ENCODE results near the gene TULP4.

The TULP4 gene

GRCh38 chr6:158488065-158488464 lies 175.8 kb downstream of the TULP4 start:
- H2BK12ac ChIP-seq (ENCODE audit: low read length in 2 of 2), result no peak overlapping the region
- H2BK120ac ChIP-seq (ENCODE audit: low read depth, low read length), result no peak overlapping the region
- peaks cover 7% of the 10 kb centered on the region for H3K4me1 ChIP-seq (ENCODE audit: control insufficient read depth, insufficient read depth, low read depth, low read length)
- no peak overlapping the region for H2AFZ ChIP-seq (ENCODE audit: low read depth, low read length)
- no peak overlapping the region for H3K4ac ChIP-seq (ENCODE audit: low read depth in 1 of 2, low read length in 2 of 2)
- no peak overlapping the region for H4K8ac ChIP-seq (ENCODE audit: low read length)
- 31% methylated on average over 4 of the region's 4 CpGs for WGBS
- H3K4me2 ChIP-seq (ENCODE audit: low read length, poor library complexity, severe bottlenecking), result no peak overlapping the region
- H3K9me3 ChIP-seq (ENCODE audit: control insufficient read depth, low read length), result no peaks in the 10 kb centered on the region
- no peak overlapping the region for H3K4me3 ChIP-seq (ENCODE audit: insufficient read depth in 1 of 2, low read depth in 1 of 2, low read length in 2 of 2)
- H3K14ac ChIP-seq (ENCODE audit: low read length in 2 of 2), result no peak overlapping the region
- peaks cover 5% of the 10 kb centered on the region for H3K79me1 ChIP-seq (replicated peaks; ENCODE audit: low read length, poor library complexity, severe bottlenecking)
- peak overlapping the region; percentile 39 for H3K9ac ChIP-seq (ENCODE audit: low read length)
- no peak overlapping the region for H3K23ac ChIP-seq (ENCODE audit: low read length in 2 of 2)
- H2BK15ac ChIP-seq (ENCODE audit: low read depth, poor library complexity, severe bottlenecking), result no peak overlapping the region
- peak; percentile 87 for DNase-seq
- no peaks in the 10 kb centered on the region for H3K27me3 ChIP-seq (ENCODE audit: control insufficient read depth in 1 of 2, insufficient read depth in 1 of 2, low read length in 2 of 2)
- no peak overlapping the region for H4K91ac ChIP-seq (ENCODE audit: low read length)
- no peak overlapping the region for H2BK5ac ChIP-seq (ENCODE audit: low read depth, low read length, poor library complexity, severe bottlenecking)
- no peak overlapping the region for H2AK5ac ChIP-seq (ENCODE audit: low read length, severe bottlenecking)
- no peak overlapping the region for H3K18ac ChIP-seq (ENCODE audit: low read depth in 1 of 2, low read length in 2 of 2)
- peaks cover 12 to 20% of the 10 kb centered on the region in 2 experiments for H3K36me3 ChIP-seq (ENCODE audit: control insufficient read depth in 1 of 2, insufficient read depth in 2 of 2, low read depth in 1 of 2, low read length in 2 of 2)
- H3K27ac ChIP-seq (ENCODE audit: low read length, poor library complexity, severe bottlenecking), result peak overlapping the region; percentile 60

GRCh38 chr6:158489441-158489840 lies 177.2 kb downstream of the TULP4 start:
- Histone ChIP-seq H3K4me1 (ENCODE audit: control insufficient read depth, insufficient read depth, low read depth, low read length) (peaks cover 7% of the 10 kb centered on the region), H3K79me1 (replicated peaks; ENCODE audit: low read length, poor library complexity, severe bottlenecking) (peaks cover 2% of the 10 kb centered on the region), H3K4me2 (ENCODE audit: low read length, poor library complexity, severe bottlenecking) (no peak overlapping the region), H4K8ac (ENCODE audit: low read length) (no peak overlapping the region), H3K27ac (ENCODE audit: low read length, poor library complexity, severe bottlenecking) (no peak overlapping the region), H3K14ac (ENCODE audit: low read length in 2 of 2) (no peak overlapping the region), H2BK15ac (ENCODE audit: low read depth, poor library complexity, severe bottlenecking) (no peak overlapping the region), H2BK12ac (ENCODE audit: low read length in 2 of 2) (no peak overlapping the region), H2AK5ac (ENCODE audit: low read length, severe bottlenecking) (no peak overlapping the region), H2BK120ac (ENCODE audit: low read depth, low read length) (no peak overlapping the region), H4K91ac (ENCODE audit: low read length) (no peak overlapping the region), H3K27me3 (ENCODE audit: control insufficient read depth in 1 of 2, insufficient read depth in 1 of 2, low read length in 2 of 2) (no peaks in the 10 kb centered on the region), H3K4me3 (ENCODE audit: insufficient read depth in 1 of 2, low read depth in 1 of 2, low read length in 2 of 2) (no peak overlapping the region), H2AFZ (ENCODE audit: low read depth, low read length) (no peak overlapping the region), H2BK5ac (ENCODE audit: low read depth, low read length, poor library complexity, severe bottlenecking) (no peak overlapping the region), H3K36me3 (ENCODE audit: control insufficient read depth in 1 of 2, insufficient read depth in 2 of 2, low read depth in 1 of 2, low read length in 2 of 2) (peaks cover 18 to 30% of the 10 kb centered on the region in 2 experiments), H3K23ac (ENCODE audit: low read length in 2 of 2) (no peak overlapping the region), H3K4ac (ENCODE audit: low read depth in 1 of 2, low read length in 2 of 2) (no peak overlapping the region), H3K18ac (ENCODE audit: low read depth in 1 of 2, low read length in 2 of 2) (no peak overlapping the region), H3K9me3 (ENCODE audit: control insufficient read depth, low read length) (no peaks in the 10 kb centered on the region), H3K9ac (ENCODE audit: low read length) (no peak overlapping the region)
- WGBS, result 92% methylated on average over 4 of the region's 4 CpGs
- no peak for DNase-seq

GRCh38 chr6:158492881-158493280 lies 180.6 kb downstream of the TULP4 start:
- Histone ChIP-seq H3K4ac (ENCODE audit: low read depth in 1 of 2, low read length in 2 of 2) (no peak overlapping the region), H4K91ac (ENCODE audit: low read length) (no peak overlapping the region), H3K4me2 (ENCODE audit: low read length, poor library complexity, severe bottlenecking) (no peak overlapping the region), H2AFZ (ENCODE audit: low read depth, low read length) (no peak overlapping the region), H3K27ac (ENCODE audit: low read length, poor library complexity, severe bottlenecking) (no peak overlapping the region), H2BK12ac (ENCODE audit: low read length in 2 of 2) (no peak overlapping the region), H3K9me3 (ENCODE audit: control insufficient read depth, low read length) (no peaks in the 10 kb centered on the region), H3K14ac (ENCODE audit: low read length in 2 of 2) (no peak overlapping the region), H2BK120ac (ENCODE audit: low read depth, low read length) (no peak overlapping the region), H3K9ac (ENCODE audit: low read length) (no peak overlapping the region), H2AK5ac (ENCODE audit: low read length, severe bottlenecking) (no peak overlapping the region), H4K8ac (ENCODE audit: low read length) (no peak overlapping the region), H3K4me1 (ENCODE audit: control insufficient read depth, insufficient read depth, low read depth, low read length) (peaks cover 6% of the 10 kb centered on the region), H3K18ac (ENCODE audit: low read depth in 1 of 2, low read length in 2 of 2) (no peak overlapping the region), H3K79me1 (replicated peaks; ENCODE audit: low read length, poor library complexity, severe bottlenecking) (peaks cover 4% of the 10 kb centered on the region), H3K27me3 (ENCODE audit: control insufficient read depth in 1 of 2, insufficient read depth in 1 of 2, low read length in 2 of 2) (no peaks in the 10 kb centered on the region), H3K4me3 (ENCODE audit: insufficient read depth in 1 of 2, low read depth in 1 of 2, low read length in 2 of 2) (no peak overlapping the region), H2BK5ac (ENCODE audit: low read depth, low read length, poor library complexity, severe bottlenecking) (no peak overlapping the region), H3K23ac (ENCODE audit: low read length in 2 of 2) (no peak overlapping the region), H3K36me3 (ENCODE audit: control insufficient read depth in 1 of 2, insufficient read depth in 2 of 2, low read depth in 1 of 2, low read length in 2 of 2) (peaks cover 18 to 45% of the 10 kb centered on the region in 2 experiments), H2BK15ac (ENCODE audit: low read depth, poor library complexity, severe bottlenecking) (no peak overlapping the region)
- 94% methylated on average over 3 of the region's 3 CpGs for WGBS
- DNase-seq, result no peak

GRCh38 chr6:158496700-158497099 lies 184.4 kb downstream of the TULP4 start:
- Histone ChIP-seq H4K8ac (ENCODE audit: low read length) (no peak overlapping the region), H4K91ac (ENCODE audit: low read length) (no peak overlapping the region), H3K9ac (ENCODE audit: low read length) (no peak overlapping the region), H3K36me3 (ENCODE audit: control insufficient read depth in 1 of 2, insufficient read depth in 2 of 2, low read depth in 1 of 2, low read length in 2 of 2) (peaks cover 29 to 57% of the 10 kb centered on the region in 2 experiments), H3K27ac (ENCODE audit: low read length, poor library complexity, severe bottlenecking) (no peak overlapping the region), H3K18ac (ENCODE audit: low read depth in 1 of 2, low read length in 2 of 2) (no peak overlapping the region), H2BK120ac (ENCODE audit: low read depth, low read length) (no peak overlapping the region), H2BK15ac (ENCODE audit: low read depth, poor library complexity, severe bottlenecking) (no peak overlapping the region), H3K9me3 (ENCODE audit: control insufficient read depth, low read length) (no peaks in the 10 kb centered on the region), H2BK5ac (ENCODE audit: low read depth, low read length, poor library complexity, severe bottlenecking) (no peak overlapping the region), H3K27me3 (ENCODE audit: control insufficient read depth in 1 of 2, insufficient read depth in 1 of 2, low read length in 2 of 2) (no peaks in the 10 kb centered on the region), H2AK5ac (ENCODE audit: low read length, severe bottlenecking) (no peak overlapping the region), H2BK12ac (ENCODE audit: low read length in 2 of 2) (no peak overlapping the region), H3K4me1 (ENCODE audit: control insufficient read depth, insufficient read depth, low read depth, low read length) (no peaks in the 10 kb centered on the region), H3K23ac (ENCODE audit: low read length in 2 of 2) (no peak overlapping the region), H3K4ac (ENCODE audit: low read depth in 1 of 2, low read length in 2 of 2) (no peak overlapping the region), H3K4me2 (ENCODE audit: low read length, poor library complexity, severe bottlenecking) (no peak overlapping the region), H3K79me1 (replicated peaks; ENCODE audit: low read length, poor library complexity, severe bottlenecking) (peaks cover 4% of the 10 kb centered on the region), H3K14ac (ENCODE audit: low read length in 2 of 2) (no peak overlapping the region), H3K4me3 (ENCODE audit: insufficient read depth in 1 of 2, low read depth in 1 of 2, low read length in 2 of 2) (no peak overlapping the region), H2AFZ (ENCODE audit: low read depth, low read length) (no peak overlapping the region)
- 100% methylated on average over 3 of the region's 3 CpGs for WGBS
- DNase-seq, result no peak
